Lower lobe of right lung (tissue), 2 donors: Measurements from ENCODE around the gene KRTAP10-9. TPM values are rescaled to one million over a fixed set of nuclear protein-coding genes. Genes with fewer than 3 reads are reported as not detected.

Experiments used
- ATAC-seq, 2 donors: fragments of 200-7000 bp; cut with Tn5 transposase; one replicate each; pipeline ENCODE4 v1.9.1; 2020 to 2022; ENCODE audit warnings: mild to moderate bottlenecking in 2 of 2, moderate library complexity in 2 of 2
- DNase-seq: peaks from one replicate; pipeline ENCODE4 v3.0.0-alpha.2; 2020
- H3K27ac ChIP-seq: fragments of 200-600 bp; one replicate; pipeline ENCODE4 v1.8.0; 2022
- H3K27me3 ChIP-seq: fragments of 200-600 bp; one replicate; pipeline ENCODE4 v1.8.0; 2022; ENCODE audit warnings: low read depth
- H3K36me3 ChIP-seq: fragments of 200-600 bp; one replicate; pipeline ENCODE4 v1.8.0; 2022; ENCODE audit warnings: mild to moderate bottlenecking
- H3K4me1 ChIP-seq: fragments of 200-600 bp; one replicate; pipeline ENCODE4 v1.8.0; 2022
- H3K4me3 ChIP-seq: fragments of 200-600 bp; one replicate; pipeline ENCODE4 v1.8.0; 2022; ENCODE audit warnings: mild to moderate bottlenecking
- H3K9me3 ChIP-seq: fragments of 200-600 bp; one replicate; pipeline ENCODE4 v1.8.0; 2022
- intact Hi-C: fragments of 100-400 bp; cut with DNase I; formaldehyde crosslinking; loops from one replicate; pipeline ENCODE4 v1.11.0; 2022
- total RNA-seq: library from RNA; stranded (reverse); fragmentation: NEBNext Ultra II Directional; extraction: Animal tissue kit (Norgen Biotek cat#: 25700); gene quantifications from one replicate; pipeline ENCODE4 v1.2.1, GENCODE V29; 2021
- TF ChIP-seq, protein P1 (sequence below): fragments of 200-600 bp; IDR thresholded peaks from one replicate; pipeline ENCODE4 v1.8.0; 2022; ENCODE audit warnings: antibody characterized with exemption, mild to moderate bottlenecking
- donor health status: DM: no; HTN: yes; CAD: no; lungs with severe emphysema.

The KRTAP10-9 gene
- total RNA-seq, 1 donor from 2014 or later, result not detected

DNA sequence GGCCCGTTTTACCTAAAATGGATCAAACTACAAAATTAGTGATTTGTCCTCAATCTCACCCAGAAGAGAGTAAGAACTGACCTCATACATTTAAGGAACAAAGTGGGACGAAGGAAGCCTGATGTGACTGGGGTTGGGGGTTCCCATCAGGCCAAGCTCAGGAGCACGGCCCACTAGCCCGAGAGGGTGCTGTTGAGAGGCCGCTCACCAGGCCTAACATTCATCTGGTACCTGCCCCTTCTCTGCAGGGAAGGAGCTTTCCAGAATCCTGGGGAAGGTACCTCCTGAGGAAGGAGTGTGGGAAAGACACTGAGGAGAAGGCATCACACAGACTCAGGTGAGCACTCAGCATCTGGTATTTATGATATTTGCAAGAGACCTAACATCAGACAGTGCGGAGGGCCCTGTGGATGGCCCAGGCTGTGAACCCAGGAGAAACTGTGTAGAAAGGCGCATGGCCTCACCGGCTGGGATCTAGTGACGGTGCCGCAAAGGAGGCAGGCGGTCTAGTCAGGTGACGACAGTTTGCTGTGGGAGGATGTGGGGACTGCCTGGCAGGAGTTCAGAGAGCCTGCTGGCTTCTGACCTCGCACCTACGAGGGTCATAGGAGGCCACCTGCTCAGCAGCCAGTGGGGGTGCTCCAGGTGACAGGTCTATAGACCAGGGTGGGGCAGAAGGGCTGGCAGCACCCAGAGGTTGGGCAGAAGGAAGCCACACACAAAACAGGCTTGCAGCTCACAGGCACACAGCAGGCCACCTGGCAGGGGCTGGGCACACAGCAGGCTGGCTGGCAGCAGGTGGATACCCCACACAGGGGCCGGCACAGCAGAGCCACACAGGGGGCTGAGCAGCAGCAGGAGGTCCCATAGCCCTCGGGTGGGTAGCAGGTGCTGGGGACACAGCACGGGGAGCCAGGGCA lies 27.0 kb downstream of the KRTAP10-9 start:
- Histone ChIP-seq H3K4me3 (no peak overlapping the region), H3K4me1 (no peaks in the 10 kb centered on the region), H3K27me3 (peaks cover 20% of the 10 kb centered on the region), H3K36me3 (no peaks in the 10 kb centered on the region), H3K27ac (no peak overlapping the region), H3K9me3 (no peaks in the 10 kb centered on the region)
- peak in 1 of 2 donors; percentile 4 for ATAC-seq
- intact Hi-C loops, result no loop called here
- TF ChIP-seq, protein P1, sequence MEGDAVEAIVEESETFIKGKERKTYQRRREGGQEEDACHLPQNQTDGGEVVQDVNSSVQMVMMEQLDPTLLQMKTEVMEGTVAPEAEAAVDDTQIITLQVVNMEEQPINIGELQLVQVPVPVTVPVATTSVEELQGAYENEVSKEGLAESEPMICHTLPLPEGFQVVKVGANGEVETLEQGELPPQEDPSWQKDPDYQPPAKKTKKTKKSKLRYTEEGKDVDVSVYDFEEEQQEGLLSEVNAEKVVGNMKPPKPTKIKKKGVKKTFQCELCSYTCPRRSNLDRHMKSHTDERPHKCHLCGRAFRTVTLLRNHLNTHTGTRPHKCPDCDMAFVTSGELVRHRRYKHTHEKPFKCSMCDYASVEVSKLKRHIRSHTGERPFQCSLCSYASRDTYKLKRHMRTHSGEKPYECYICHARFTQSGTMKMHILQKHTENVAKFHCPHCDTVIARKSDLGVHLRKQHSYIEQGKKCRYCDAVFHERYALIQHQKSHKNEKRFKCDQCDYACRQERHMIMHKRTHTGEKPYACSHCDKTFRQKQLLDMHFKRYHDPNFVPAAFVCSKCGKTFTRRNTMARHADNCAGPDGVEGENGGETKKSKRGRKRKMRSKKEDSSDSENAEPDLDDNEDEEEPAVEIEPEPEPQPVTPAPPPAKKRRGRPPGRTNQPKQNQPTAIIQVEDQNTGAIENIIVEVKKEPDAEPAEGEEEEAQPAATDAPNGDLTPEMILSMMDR, result no peak
- DNase-seq, result no peak

DNA sequence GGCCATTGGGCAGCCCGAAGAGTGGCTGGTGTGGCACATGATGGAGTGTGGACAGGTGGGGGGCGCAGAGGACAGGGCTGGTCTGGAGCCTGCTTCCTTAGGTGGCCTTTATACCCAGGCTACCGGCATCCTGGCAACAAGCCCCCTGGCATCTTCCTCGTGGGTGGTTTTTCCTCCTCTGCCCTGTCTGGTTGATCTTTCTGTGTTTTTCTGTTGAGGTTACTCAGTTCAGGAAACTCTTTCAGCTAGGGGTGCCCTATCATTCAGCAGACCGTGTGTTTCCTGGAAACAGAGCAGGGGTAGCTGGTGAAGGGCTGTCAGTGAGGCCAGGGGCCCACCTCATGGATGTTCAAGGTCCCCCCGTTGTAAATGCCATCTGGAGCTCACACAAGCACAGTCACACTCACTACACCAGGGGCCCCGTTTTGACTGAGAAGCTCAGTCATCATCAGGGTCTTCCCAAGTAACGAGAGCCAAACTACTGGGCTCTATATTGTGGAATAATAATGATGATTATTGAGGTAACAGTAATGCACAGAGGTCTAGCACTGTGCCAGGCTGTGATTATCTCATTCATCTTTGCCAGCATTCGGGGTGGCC lies 27.8 kb downstream of the KRTAP10-9 start, which contains the start of gene KRTAP12-4:
Gene KRTAP12-4 (minus strand): TSS at position 84 of the 600 bp plus-strand sequence. CDS start 45 bp downstream, at position 39.
- no peak for DNase-seq
- TF ChIP-seq, protein P1, result no peak
- intact Hi-C loops, result no loop called here
- H3K4me3 ChIP-seq, result no peak within 1 kb of the TSS
- H3K27ac ChIP-seq, result no peak within 1 kb of the TSS
- H3K9me3 ChIP-seq, result no peaks in the 10 kb centered on the region
- ATAC-seq, result no peak
- H3K36me3 ChIP-seq, result no peaks in the 10 kb centered on the region
- no peaks in the 10 kb centered on the region for H3K4me1 ChIP-seq
- peaks cover 27% of the 10 kb centered on the region for H3K27me3 ChIP-seq

DNA sequence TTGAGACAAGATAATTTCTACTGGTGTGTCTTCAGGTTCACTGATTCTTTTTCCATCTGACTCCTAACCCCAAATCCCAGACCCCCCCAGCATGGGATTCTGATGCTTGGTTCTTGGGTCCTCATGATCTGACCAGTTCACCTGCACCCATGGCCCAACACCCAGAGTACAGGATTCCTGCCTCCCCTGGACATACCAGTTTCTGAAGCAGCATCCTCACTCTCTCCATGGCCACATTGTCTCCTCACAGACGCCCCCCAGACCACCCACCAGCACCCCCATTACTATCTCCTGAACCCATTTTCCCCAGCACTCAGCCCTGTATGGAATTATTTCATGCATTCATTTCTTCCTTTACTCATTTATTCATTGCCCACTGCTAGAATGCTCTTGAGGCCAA lies 30.0 kb downstream of the KRTAP10-9 start:
- Histone ChIP-seq H3K27me3 (peaks cover 27% of the 10 kb centered on the region), H3K27ac (no peak overlapping the region), H3K36me3 (no peaks in the 10 kb centered on the region), H3K4me3 (no peak overlapping the region), H3K4me1 (no peaks in the 10 kb centered on the region), H3K9me3 (no peaks in the 10 kb centered on the region)
- DNase-seq, result no peak
- TF ChIP-seq, protein P1, result no peak
- intact Hi-C loops, result no loop called here
- ATAC-seq, result no peak

DNA sequence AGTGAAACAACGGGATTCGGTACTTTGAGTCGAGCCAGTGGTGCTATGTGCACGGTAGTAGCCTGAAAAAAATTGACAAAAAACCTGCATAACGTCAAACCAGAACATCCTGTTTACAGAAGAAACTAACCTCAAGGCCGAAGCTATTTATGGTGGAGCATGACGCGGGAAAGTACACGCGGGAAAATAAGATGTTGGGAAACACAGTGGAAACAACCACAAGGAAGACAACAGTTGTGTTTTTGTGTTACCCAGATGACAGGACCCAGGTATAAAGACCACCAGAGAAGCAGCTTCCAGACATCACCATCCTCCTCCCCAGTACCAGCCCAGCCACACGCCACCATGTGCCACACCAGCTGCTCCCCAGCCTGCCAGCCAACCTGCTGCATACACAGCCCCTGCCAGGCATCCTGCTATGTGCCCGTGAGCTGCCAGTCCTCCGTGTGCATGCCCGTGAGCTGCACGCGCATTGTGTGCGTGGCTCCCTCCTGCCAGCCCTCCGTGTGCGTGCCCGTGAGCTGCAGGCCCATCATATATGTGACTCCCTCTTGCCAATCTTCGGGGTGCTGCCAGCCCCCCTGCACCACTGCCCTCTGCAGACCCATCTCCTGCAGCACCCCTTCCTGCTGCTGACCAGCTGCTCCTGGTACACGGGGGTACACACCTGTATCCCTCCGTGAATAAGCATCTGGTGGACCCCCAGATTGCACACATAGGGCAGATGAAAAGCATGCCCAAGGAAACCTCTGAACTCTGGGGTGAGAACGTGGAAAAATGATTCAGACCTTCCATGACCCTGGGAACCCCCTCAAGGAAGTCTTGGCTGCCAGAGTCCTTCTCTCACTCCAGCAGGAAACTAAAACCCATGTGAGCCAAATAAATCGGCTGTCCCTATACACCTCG lies 31.0 kb downstream of the KRTAP10-9 start, which contains the start of gene KRTAP12-3:
Gene KRTAP12-3 (plus strand): TSS at position 298 of the 906 bp plus-strand sequence. CDS start 48 bp downstream, at position 346.
- no peaks in the 10 kb centered on the region for H3K36me3 ChIP-seq
- peak; percentile 45 to 52 for ATAC-seq
- H3K4me1 ChIP-seq, result no peaks in the 10 kb centered on the region
- intact Hi-C loops, result no loop called here
- TF ChIP-seq, protein P1, result no peak
- no peak for DNase-seq
- peaks cover 27% of the 10 kb centered on the region for H3K27me3 ChIP-seq
- H3K4me3 ChIP-seq, result no peak within 1 kb of the TSS
- H3K9me3 ChIP-seq, result no peaks in the 10 kb centered on the region
- H3K27ac ChIP-seq, result no peak within 1 kb of the TSS

DNA sequence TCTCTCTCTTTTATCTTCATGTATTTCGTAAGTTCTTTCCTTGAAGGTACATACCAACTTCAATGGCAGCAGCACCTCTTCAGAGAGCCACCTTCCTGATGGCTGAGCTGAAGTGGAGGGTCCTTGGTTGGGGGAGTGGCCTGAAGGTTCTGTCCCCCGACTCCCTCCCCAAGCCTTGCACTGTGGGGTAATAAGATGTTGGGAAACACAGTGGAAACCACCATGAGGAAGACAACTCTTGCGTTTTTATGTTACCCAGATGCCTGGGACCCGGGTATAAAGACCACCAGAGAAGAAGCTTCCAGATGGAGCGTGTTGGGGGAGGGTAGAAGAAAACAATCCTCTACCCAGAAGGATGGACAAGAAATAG lies 31.6 kb downstream of the KRTAP10-9 start:
- Histone ChIP-seq H3K27me3 (peaks cover 27% of the 10 kb centered on the region), H3K9me3 (no peaks in the 10 kb centered on the region), H3K36me3 (no peaks in the 10 kb centered on the region), H3K4me3 (no peak overlapping the region), H3K4me1 (no peaks in the 10 kb centered on the region), H3K27ac (no peak overlapping the region)
- TF ChIP-seq, protein P1, result no peak
- intact Hi-C loops, result no loop called here
- ATAC-seq (peak in 1 of 2 donors; percentile 33), DNase-seq (no peak)
